Measurements from ENCODE around the gene FRY. TPM values are rescaled to one million over a fixed set of nuclear protein-coding genes. Genes with fewer than 3 reads are reported as not detected.

FRY gene
- total and polyA plus RNA-seq, 9 of the 15 experiments (the other 6 are each of a cell fraction or from before 2014, with no cell fraction given) = 0.03 to 0.31 (median 0.11) TPM; not detected in 3

DNA sequence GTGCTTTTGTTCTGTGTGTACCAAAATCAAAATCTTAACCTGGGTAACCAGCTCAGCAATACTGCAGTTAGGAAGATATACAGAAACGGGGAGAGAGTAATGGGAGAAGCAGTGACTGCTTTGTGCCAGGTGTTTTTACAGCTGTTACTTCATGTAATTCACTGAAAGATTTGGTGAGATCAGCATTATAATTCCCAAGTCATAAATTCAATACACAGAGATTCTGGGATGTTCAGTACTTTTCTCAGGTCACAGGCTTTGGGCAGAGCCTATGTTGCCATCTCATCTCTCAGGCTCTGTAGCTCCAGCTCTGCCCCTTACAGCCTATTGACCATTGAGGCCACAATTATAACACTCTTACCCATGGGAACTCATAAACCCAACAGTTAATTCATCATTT is 145.1 kb downstream of the FRY start:
- WGBS (ENCODE audit: insufficient coverage, low coverage, missing lambda C conversion rate) = 25% methylated on average over 1 of the region's 1 CpG
- Histone ChIP-seq H3K27ac (ENCODE audit: extremely low read depth, low read depth, low read length) (no peak overlapping the region), H3K9ac (ENCODE audit: insufficient read depth in 1 of 2, low read depth in 2 of 2, low read length in 2 of 2) (no peak overlapping the region), H3K4me1 (replicated peaks in 1 of 2; ENCODE audit: control insufficient read depth in 2 of 2, insufficient read depth in 2 of 2, low read length in 2 of 2) (peaks cover 0 to 6% of the 10 kb centered on the region in 2 experiments; a peak in 2 of 5 replicates), H3K36me3 (ENCODE audit: control insufficient read depth, insufficient read depth, low read length) (no peaks in the 10 kb centered on the region), H3K27me3 (ENCODE audit: control insufficient read depth in 2 of 2, insufficient read depth in 2 of 2, low read length in 2 of 2) (peaks cover 0 to 10% of the 10 kb centered on the region in 2 experiments; a peak in 4 of 5 replicates), H3K79me2 (ENCODE audit: control insufficient read depth, insufficient read depth, low read length) (no peaks in the 10 kb centered on the region), H3K4me2 (ENCODE audit: insufficient read depth, low read length) (no peak overlapping the region), H3K9me1 (ENCODE audit: control insufficient read depth, insufficient read depth, low read length) (no peaks in the 10 kb centered on the region), H4K20me1 (replicated peaks; ENCODE audit: control insufficient read depth, insufficient read depth, low read length) (no peaks in the 10 kb centered on the region), H3K4me3 (no peak overlapping the region), H3K9me3 (replicated peaks; ENCODE audit: control insufficient read depth, insufficient read depth, low read depth, low read length) (no peaks in the 10 kb centered on the region), H2AFZ (ENCODE audit: low read depth, low read length) (no peak overlapping the region)
- ChIA-PET CTCF (ENCODE audit: low intra/inter-chr PET ratio) (no interaction called here), POLR2A (interaction anchor here (1.4 to 1.9 kb wide), 2 partner anchors 10 to 12 kb away, joined by 3 to 4 read pairs; no protein-coding TSS in a partner anchor)
- TF ChIP-seq, protein P1, sequence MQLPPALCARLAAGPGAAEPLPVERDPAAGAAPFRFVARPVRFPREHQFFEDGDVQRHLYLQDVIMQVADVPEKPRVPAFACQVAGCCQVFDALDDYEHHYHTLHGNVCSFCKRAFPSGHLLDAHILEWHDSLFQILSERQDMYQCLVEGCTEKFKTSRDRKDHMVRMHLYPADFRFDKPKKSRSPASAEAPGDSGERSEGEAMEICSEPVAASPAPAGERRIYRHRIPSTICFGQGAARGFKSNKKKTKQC (CRISPR knock-in tag; IDR thresholded peaks at IDR 0.05) = no peak
- TF ChIP-seq HIVEP1 (CRISPR knock-in tag; IDR thresholded peaks at IDR 0.05) = no peak
- ATAC-seq = no peak
- in situ Hi-C loops (cut with MboI) (no loop called here), intact Hi-C loops (cut with micrococcal nuclease) (no loop called here)
- no TSS peak for BruUV-seq (replicated peaks)
- no peak for DNase-seq (ENCODE audit: extremely low read depth in 1 of 4, low spot score in 3 of 4)
- no peak for FAIRE-seq

DNA sequence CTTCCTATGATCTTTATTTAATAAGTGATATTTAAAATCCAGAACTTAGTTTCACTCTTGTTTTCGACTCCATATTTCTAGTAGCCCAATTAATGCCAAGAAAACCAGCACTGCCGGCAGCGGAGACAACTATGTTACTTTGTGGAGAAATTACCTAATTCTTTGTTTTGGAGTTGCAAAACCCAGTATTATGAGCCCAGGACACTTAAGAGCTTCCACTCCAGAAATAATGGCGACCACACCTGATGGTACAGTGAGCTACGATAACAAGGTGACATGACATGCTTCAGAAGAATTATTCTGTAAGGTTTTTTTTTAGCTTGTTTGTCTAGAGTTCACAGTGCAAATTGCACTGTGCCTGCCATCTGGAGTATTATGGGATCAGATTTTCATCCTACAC is 147.2 kb downstream of the FRY start:
- FAIRE-seq = no peak
- TF ChIP-seq, protein P2, sequence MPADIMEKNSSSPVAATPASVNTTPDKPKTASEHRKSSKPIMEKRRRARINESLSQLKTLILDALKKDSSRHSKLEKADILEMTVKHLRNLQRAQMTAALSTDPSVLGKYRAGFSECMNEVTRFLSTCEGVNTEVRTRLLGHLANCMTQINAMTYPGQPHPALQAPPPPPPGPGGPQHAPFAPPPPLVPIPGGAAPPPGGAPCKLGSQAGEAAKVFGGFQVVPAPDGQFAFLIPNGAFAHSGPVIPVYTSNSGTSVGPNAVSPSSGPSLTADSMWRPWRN (IDR thresholded peaks at IDR 0.05; ENCODE audit: low read depth) = no peak
- TF ChIP-seq, protein P3, sequence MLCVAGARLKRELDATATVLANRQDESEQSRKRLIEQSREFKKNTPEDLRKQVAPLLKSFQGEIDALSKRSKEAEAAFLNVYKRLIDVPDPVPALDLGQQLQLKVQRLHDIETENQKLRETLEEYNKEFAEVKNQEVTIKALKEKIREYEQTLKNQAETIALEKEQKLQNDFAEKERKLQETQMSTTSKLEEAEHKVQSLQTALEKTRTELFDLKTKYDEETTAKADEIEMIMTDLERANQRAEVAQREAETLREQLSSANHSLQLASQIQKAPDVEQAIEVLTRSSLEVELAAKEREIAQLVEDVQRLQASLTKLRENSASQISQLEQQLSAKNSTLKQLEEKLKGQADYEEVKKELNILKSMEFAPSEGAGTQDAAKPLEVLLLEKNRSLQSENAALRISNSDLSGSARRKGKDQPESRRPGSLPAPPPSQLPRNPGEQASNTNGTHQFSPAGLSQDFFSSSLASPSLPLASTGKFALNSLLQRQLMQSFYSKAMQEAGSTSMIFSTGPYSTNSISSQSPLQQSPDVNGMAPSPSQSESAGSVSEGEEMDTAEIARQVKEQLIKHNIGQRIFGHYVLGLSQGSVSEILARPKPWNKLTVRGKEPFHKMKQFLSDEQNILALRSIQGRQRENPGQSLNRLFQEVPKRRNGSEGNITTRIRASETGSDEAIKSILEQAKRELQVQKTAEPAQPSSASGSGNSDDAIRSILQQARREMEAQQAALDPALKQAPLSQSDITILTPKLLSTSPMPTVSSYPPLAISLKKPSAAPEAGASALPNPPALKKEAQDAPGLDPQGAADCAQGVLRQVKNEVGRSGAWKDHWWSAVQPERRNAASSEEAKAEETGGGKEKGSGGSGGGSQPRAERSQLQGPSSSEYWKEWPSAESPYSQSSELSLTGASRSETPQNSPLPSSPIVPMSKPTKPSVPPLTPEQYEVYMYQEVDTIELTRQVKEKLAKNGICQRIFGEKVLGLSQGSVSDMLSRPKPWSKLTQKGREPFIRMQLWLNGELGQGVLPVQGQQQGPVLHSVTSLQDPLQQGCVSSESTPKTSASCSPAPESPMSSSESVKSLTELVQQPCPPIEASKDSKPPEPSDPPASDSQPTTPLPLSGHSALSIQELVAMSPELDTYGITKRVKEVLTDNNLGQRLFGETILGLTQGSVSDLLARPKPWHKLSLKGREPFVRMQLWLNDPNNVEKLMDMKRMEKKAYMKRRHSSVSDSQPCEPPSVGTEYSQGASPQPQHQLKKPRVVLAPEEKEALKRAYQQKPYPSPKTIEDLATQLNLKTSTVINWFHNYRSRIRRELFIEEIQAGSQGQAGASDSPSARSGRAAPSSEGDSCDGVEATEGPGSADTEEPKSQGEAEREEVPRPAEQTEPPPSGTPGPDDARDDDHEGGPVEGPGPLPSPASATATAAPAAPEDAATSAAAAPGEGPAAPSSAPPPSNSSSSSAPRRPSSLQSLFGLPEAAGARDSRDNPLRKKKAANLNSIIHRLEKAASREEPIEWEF (CRISPR knock-in tag; IDR thresholded peaks at IDR 0.05) = no peak
- TF ChIP-seq, protein P4, sequence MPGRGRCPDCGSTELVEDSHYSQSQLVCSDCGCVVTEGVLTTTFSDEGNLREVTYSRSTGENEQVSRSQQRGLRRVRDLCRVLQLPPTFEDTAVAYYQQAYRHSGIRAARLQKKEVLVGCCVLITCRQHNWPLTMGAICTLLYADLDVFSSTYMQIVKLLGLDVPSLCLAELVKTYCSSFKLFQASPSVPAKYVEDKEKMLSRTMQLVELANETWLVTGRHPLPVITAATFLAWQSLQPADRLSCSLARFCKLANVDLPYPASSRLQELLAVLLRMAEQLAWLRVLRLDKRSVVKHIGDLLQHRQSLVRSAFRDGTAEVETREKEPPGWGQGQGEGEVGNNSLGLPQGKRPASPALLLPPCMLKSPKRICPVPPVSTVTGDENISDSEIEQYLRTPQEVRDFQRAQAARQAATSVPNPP (IDR thresholded peaks at IDR 0.05; ENCODE audit: borderline replicate concordance, insufficient read depth, insufficient read length) = no peak

More for the DNA sequence above, 147.2 kb downstream of the FRY start:
- in situ Hi-C loops (cut with MboI) (no loop called here), intact Hi-C loops (cut with micrococcal nuclease) (no loop called here)
- Histone ChIP-seq H3K4me3 (no peak overlapping the region), H3K79me2 (ENCODE audit: control insufficient read depth, insufficient read depth, low read length) (no peaks in the 10 kb centered on the region), H3K9me3 (replicated peaks; ENCODE audit: control insufficient read depth, insufficient read depth, low read depth, low read length) (no peaks in the 10 kb centered on the region), H2AFZ (ENCODE audit: low read depth, low read length) (no peak overlapping the region), H3K27me3 (ENCODE audit: control insufficient read depth in 2 of 2, insufficient read depth in 2 of 2, low read length in 2 of 2) (peaks cover 0 to 10% of the 10 kb centered on the region in 2 experiments; a peak in 4 of 5 replicates), H3K36me3 (ENCODE audit: control insufficient read depth, insufficient read depth, low read length) (no peaks in the 10 kb centered on the region), H4K20me1 (replicated peaks; ENCODE audit: control insufficient read depth, insufficient read depth, low read length) (no peaks in the 10 kb centered on the region), H3K9ac (ENCODE audit: insufficient read depth in 1 of 2, low read depth in 2 of 2, low read length in 2 of 2) (no peak overlapping the region), H3K4me1 (replicated peaks in 1 of 2; ENCODE audit: control insufficient read depth in 2 of 2, insufficient read depth in 2 of 2, low read length in 2 of 2) (peaks cover 0 to 6% of the 10 kb centered on the region in 2 experiments; a peak in 2 of 5 replicates), H3K4me2 (ENCODE audit: insufficient read depth, low read length) (no peak overlapping the region), H3K9me1 (ENCODE audit: control insufficient read depth, insufficient read depth, low read length) (no peaks in the 10 kb centered on the region), H3K27ac (ENCODE audit: extremely low read depth, low read depth, low read length) (no peak overlapping the region)
- no TSS peak for BruUV-seq (replicated peaks)
- POLR2A ChIA-PET = no interaction called here
- ATAC-seq = no peak
- CTCF ChIA-PET (ENCODE audit: low intra/inter-chr PET ratio) = no interaction called here
- WGBS (ENCODE audit: insufficient coverage, low coverage, missing lambda C conversion rate) = 5% methylated on average over 5 of the region's 5 CpGs
- peak in 1 of 4 experiments; percentile 9 for DNase-seq (ENCODE audit: extremely low read depth in 1 of 4, low spot score in 3 of 4)

All from K562 (cell line).